KOPT-K1 (cell line): ENCODE measurements around the gene JOSD2.

ENCODE experiments used
- H3K27ac ChIP-seq: fragments of 200-600 bp; sonication (generic); 2 replicates; pipeline ENCODE4 v1.5.1; 2016; ENCODE audit warnings: antibody characterized with exemption, mild to moderate bottlenecking, low read depth, low read length; ENCODE audit not compliant: poor library complexity, severe bottlenecking
- H3K36me3 ChIP-seq: fragments of 200-600 bp; sonication (generic); 2 replicates; pipeline ENCODE4 v1.5.1; 2017; ENCODE audit warnings: antibody characterized with exemption, mild to moderate bottlenecking, low read length, moderate library complexity; ENCODE audit not compliant: insufficient read depth
- H3K9me3 ChIP-seq: fragments of 200-600 bp; sonication (generic); 2 replicates; pipeline ENCODE4 v1.5.1; 2017; ENCODE audit warnings: antibody characterized with exemption, low read length, mild to moderate bottlenecking; ENCODE audit not compliant: insufficient read depth, poor library complexity, severe bottlenecking

Gene JOSD2

GRCh38 chr19:50511069-50511822 lies at the start of gene JOSD2:
JOSD2 (minus strand) TSS chr19:50511191; CDS start chr19:50510431, 760 bp downstream.
- H3K9me3 ChIP-seq = no peaks in the 10 kb centered on the region
- peak within 1 kb of the TSS; percentile 59 for H3K27ac ChIP-seq
- H3K36me3 ChIP-seq = no peaks in the 10 kb centered on the region

GRCh38 chr19:50559636-50560035 lies 48.6 kb upstream of the JOSD2 start:
- no peaks in the 10 kb centered on the region for H3K36me3 ChIP-seq
- H3K27ac ChIP-seq = no peak overlapping the region
- H3K9me3 ChIP-seq = no peaks in the 10 kb centered on the region

GRCh38 chr19:50558449-50558848 lies 47.5 kb upstream of the JOSD2 start:
- no peaks in the 10 kb centered on the region for H3K36me3 ChIP-seq
- H3K9me3 ChIP-seq = no peaks in the 10 kb centered on the region

GRCh38 chr19:50558039-50558438 lies 47.0 kb upstream of the JOSD2 start:
- Histone ChIP-seq H3K27ac (no peak overlapping the region), H3K36me3 (no peaks in the 10 kb centered on the region), H3K9me3 (no peaks in the 10 kb centered on the region)

More at GRCh38 chr19:50558449-50558848, 47.5 kb upstream of the JOSD2 start:
- H3K27ac ChIP-seq = no peak overlapping the region

- no peaks in the 10 kb centered on the region for H3K36me3 ChIP-seq
- H3K27ac ChIP-seq = no peak overlapping the region
- H3K9me3 ChIP-seq = no peaks in the 10 kb centered on the region
Observed at GRCh38 chr19:50557009-50557613, 46.1 kb upstream of the JOSD2 start.

GRCh38 chr19:50556282-50557008 lies 45.5 kb upstream of the JOSD2 start:
- no peak overlapping the region for H3K27ac ChIP-seq
- no peaks in the 10 kb centered on the region for H3K36me3 ChIP-seq
- H3K9me3 ChIP-seq = no peaks in the 10 kb centered on the region

GRCh38 chr19:50555450-50556281 lies 44.7 kb upstream of the JOSD2 start:
- Histone ChIP-seq H3K36me3 (no peaks in the 10 kb centered on the region), H3K9me3 (no peaks in the 10 kb centered on the region), H3K27ac (no peak overlapping the region)

- Histone ChIP-seq H3K36me3 (no peaks in the 10 kb centered on the region), H3K9me3 (no peaks in the 10 kb centered on the region), H3K27ac (no peak overlapping the region)
Observed at GRCh38 chr19:50555033-50555432, 44.0 kb upstream of the JOSD2 start.

- Histone ChIP-seq H3K9me3 (no peaks in the 10 kb centered on the region), H3K36me3 (no peaks in the 10 kb centered on the region), H3K27ac (no peak overlapping the region)
Observed at GRCh38 chr19:50554212-50554611, 43.2 kb upstream of the JOSD2 start.

GRCh38 chr19:50553134-50553703 lies 42.2 kb upstream of the JOSD2 start:
- no peaks in the 10 kb centered on the region for H3K36me3 ChIP-seq
- no peaks in the 10 kb centered on the region for H3K9me3 ChIP-seq

GRCh38 chr19:50552540-50552939 lies 41.5 kb upstream of the JOSD2 start:
- Histone ChIP-seq H3K27ac (no peak overlapping the region), H3K36me3 (no peaks in the 10 kb centered on the region), H3K9me3 (no peaks in the 10 kb centered on the region)

More at GRCh38 chr19:50553134-50553703, 42.2 kb upstream of the JOSD2 start:
- H3K27ac ChIP-seq = no peak overlapping the region

GRCh38 chr19:50551715-50552187 lies 40.8 kb upstream of the JOSD2 start:
- no peaks in the 10 kb centered on the region for H3K36me3 ChIP-seq
- H3K9me3 ChIP-seq = no peaks in the 10 kb centered on the region
- no peak overlapping the region for H3K27ac ChIP-seq

- Histone ChIP-seq H3K9me3 (no peaks in the 10 kb centered on the region), H3K27ac (no peak overlapping the region), H3K36me3 (no peaks in the 10 kb centered on the region)
Observed at GRCh38 chr19:50551034-50551714, 40.2 kb upstream of the JOSD2 start.

- H3K27ac ChIP-seq = no peak overlapping the region
Observed at GRCh38 chr19:50550594-50550966, 39.6 kb upstream of the JOSD2 start.

More at GRCh38 chr19:50550594-50550966, 39.6 kb upstream of the JOSD2 start:
- H3K9me3 ChIP-seq = no peaks in the 10 kb centered on the region
- H3K36me3 ChIP-seq = no peaks in the 10 kb centered on the region
